ENCODE data around the gene YBX3. TPM values are rescaled to one million over a fixed set of nuclear protein-coding genes. Genes with fewer than 3 reads are reported as not detected.
A peak's percentile ranks its signal among the peaks of the same experiment; 100 is the strongest.

YBX3 gene
- total RNA-seq, 2 experiments from 2014 or later, result 90.7 to 96.2 TPM

DNA sequence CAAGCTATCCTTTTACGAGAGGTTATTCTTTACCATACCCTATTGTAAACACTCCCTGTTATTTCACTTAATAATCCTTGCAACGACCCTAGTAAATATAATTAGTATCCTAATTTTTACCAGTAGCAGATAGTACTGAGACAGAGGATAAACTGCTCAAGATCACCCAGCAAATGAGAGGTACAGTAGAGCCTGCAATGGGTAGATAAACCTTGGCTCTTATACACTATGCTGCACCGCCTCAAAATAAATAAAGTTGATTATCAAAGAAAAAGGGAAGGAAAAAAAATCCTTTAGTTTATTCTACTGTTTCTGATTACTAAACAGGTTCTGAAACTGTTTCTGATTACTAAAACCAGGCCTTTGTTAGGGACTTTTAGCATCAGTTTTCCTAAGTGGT, 22.5 kb downstream of the YBX3 start:
- Mint-ChIP-seq H3K4me3 (no peak overlapping the region), H3K4me1 (ENCODE audit: low read depth) (peaks cover 16% of the 10 kb centered on the region), H3K9me3 (no peaks in the 10 kb centered on the region), H3K27ac (no peak overlapping the region), H3K36me3 (peaks cover 23% of the 10 kb centered on the region), H3K27me3 (no peaks in the 10 kb centered on the region)
- no peak for DNase-seq
- intact Hi-C loops (cut with micrococcal nuclease), result no loop called here
- POLR2A ChIA-PET, result no interaction called here
- CTCF ChIA-PET, result no interaction called here

DNA sequence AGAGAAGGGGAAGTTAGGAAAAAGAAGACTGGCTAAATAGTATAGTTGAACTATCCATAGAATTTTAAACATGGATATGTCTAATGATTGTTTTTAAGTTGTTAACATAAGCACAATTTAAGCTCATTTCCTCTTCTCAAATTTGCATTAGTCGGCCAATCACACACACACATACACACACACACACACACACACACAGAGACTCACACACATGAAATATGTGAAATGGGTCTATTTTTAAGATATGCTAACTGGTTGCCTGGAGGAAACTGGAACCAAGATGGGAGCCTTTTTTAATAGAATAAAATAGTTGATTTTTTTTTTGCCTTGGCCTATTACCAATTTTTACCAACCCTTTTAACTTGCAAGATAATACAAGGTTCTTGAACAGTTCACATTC, 25.3 kb downstream of the YBX3 start:
- Mint-ChIP-seq H3K9me3 (no peaks in the 10 kb centered on the region), H3K4me3 (no peak overlapping the region), H3K27ac (no peak overlapping the region), H3K27me3 (no peaks in the 10 kb centered on the region), H3K4me1 (ENCODE audit: low read depth) (peaks cover 16% of the 10 kb centered on the region), H3K36me3 (peaks cover 21% of the 10 kb centered on the region)
- POLR2A ChIA-PET, result no interaction called here
- intact Hi-C loops (cut with micrococcal nuclease), result no loop called here
- DNase-seq, result no peak
- CTCF ChIA-PET, result no interaction called here

GRCh38 chr12:10697156-10697555, 26.0 kb downstream of the YBX3 start:
- no peaks in the 10 kb centered on the region for H3K27me3 Mint-ChIP-seq
- no peak overlapping the region for H3K27ac Mint-ChIP-seq
- intact Hi-C loops (cut with micrococcal nuclease), result no loop called here
- CTCF ChIA-PET, result no interaction called here
- POLR2A ChIA-PET, result no interaction called here
- no peak overlapping the region for H3K4me3 Mint-ChIP-seq
- DNase-seq, result no peak
- H3K9me3 Mint-ChIP-seq, result no peaks in the 10 kb centered on the region
- peaks cover 21% of the 10 kb centered on the region for H3K36me3 Mint-ChIP-seq
- peaks cover 16% of the 10 kb centered on the region for H3K4me1 Mint-ChIP-seq (ENCODE audit: low read depth)

DNA sequence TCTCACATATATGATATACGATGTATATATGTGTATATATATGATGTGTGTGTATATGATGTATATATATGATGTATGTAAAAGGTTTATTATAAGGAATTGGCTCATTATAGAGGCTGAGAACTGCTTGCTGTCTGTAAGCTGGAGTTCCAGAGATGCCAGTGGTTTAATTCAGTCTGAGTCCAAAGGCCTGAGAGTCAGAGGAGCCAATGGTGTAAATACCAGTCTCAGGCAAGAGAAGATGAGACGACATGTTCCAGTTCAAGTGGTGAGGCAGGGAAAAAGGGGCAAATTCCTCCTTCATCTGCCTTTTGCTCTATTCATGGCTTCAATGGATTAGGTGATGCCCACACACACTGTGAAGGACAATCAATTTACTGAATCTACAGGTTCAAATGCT, 32.2 kb downstream of the YBX3 start:
- ChIA-PET POLR2A (no interaction called here), CTCF (no interaction called here)
- DNase-seq, result no peak
- peaks cover 12% of the 10 kb centered on the region for H3K9me3 Mint-ChIP-seq
- intact Hi-C loops (cut with micrococcal nuclease), result no loop called here
- H3K4me3 Mint-ChIP-seq, result no peak overlapping the region
- no peaks in the 10 kb centered on the region for H3K4me1 Mint-ChIP-seq (ENCODE audit: low read depth)
- no peak overlapping the region for H3K27ac Mint-ChIP-seq
- H3K27me3 Mint-ChIP-seq, result peaks cover 5% of the 10 kb centered on the region
- no peaks in the 10 kb centered on the region for H3K36me3 Mint-ChIP-seq

GRCh38 chr12:10689146-10689545, 34.0 kb downstream of the YBX3 start:
- peaks cover 9% of the 10 kb centered on the region for H3K27me3 Mint-ChIP-seq
- no peaks in the 10 kb centered on the region for H3K4me1 Mint-ChIP-seq (ENCODE audit: low read depth)
- no peaks in the 10 kb centered on the region for H3K36me3 Mint-ChIP-seq
- no peak overlapping the region for H3K27ac Mint-ChIP-seq
- intact Hi-C loops (cut with micrococcal nuclease), result no loop called here
- ChIA-PET POLR2A (no interaction called here), CTCF (no interaction called here)
- no peak overlapping the region for H3K4me3 Mint-ChIP-seq
- no peak for DNase-seq
- H3K9me3 Mint-ChIP-seq, result peaks cover 12% of the 10 kb centered on the region

DNA sequence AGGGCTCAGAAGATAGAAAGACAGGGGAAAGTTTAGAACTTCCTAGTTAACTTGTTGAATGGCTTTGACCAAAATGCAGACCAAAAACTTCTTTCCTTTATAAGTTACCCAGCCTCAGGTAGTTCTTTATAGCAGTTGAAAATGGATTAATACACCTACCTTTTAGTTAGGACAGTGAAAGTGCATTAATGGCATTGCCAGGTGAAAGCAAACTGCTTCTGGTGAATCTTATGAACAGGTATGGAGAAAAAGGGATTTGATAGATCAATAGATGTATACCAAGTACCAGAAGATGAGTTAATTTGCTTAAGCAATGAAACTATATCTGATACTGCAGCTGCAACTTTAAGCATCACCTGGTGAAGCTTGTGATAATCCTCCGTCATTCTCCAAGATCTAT, 35.1 kb downstream of the YBX3 start:
- CTCF ChIA-PET, result no interaction called here
- intact Hi-C loops (cut with micrococcal nuclease), result no loop called here
- Mint-ChIP-seq H3K27me3 (peaks cover 9% of the 10 kb centered on the region), H3K27ac (no peak overlapping the region), H3K36me3 (no peaks in the 10 kb centered on the region), H3K4me1 (ENCODE audit: low read depth) (no peaks in the 10 kb centered on the region), H3K9me3 (peaks cover 12% of the 10 kb centered on the region), H3K4me3 (no peak overlapping the region)
- POLR2A ChIA-PET, result no interaction called here
- no peak for DNase-seq

DNA sequence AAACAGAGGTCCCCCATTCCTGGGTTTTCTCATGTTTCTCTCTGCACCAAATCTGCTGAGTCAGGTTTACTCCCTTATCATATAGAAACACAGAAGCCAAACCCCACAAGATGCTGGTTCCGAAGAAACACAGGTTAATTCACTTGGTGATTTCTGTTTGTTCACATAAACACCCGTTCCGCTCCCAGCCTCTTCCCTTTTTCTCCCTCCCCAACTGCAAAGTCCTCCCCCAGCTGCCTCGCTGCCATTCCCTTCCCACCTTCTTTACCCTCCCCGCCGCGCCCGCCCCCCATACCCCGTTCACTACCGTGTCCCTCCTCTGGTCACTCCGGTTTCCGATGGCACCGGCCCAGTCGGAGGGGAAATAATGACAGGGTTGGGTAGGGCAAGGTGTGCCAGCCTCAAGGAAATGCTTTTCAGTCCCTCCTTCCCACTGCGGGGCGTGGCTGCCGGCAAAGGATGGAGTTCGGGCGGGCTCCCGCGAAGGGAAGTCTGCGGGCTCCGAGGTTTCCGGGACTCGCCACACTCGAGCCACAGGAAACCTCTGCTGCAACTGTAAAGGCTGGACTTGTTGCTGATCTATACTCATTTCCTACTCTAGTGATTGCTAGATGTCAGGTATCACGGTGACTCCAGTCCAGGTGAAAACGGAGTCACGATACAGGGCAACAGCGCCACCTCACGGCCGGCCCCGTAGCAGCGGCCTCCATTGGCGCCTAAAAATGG, 49.3 kb downstream of the YBX3 start, which contains the start of gene STYK1:
Gene STYK1 (minus strand): TSS at position 394 of the 726 bp plus-strand sequence. CDS start 39,434 bp downstream, outside the sequence.
- intact Hi-C loops (cut with micrococcal nuclease), result loop anchor here (1.0 to 10.0 kb wide), 5 partner anchors 49 to 439 kb away; partner anchors contain the start of genes KLRD1, MAGOHB and YBX3
- H3K9me3 Mint-ChIP-seq, result no peaks in the 10 kb centered on the region
- peaks cover 38% of the 10 kb centered on the region for H3K27me3 Mint-ChIP-seq
- no peaks in the 10 kb centered on the region for H3K36me3 Mint-ChIP-seq
- peak within 1 kb of the TSS; percentile 67 for H3K4me3 Mint-ChIP-seq
- ChIA-PET POLR2A (no interaction called here), CTCF (interaction anchor here (0.9 to 1.1 kb wide), 2 partner anchors 8 to 76 kb away, joined by 3 read pairs; no protein-coding TSS in a partner anchor)
- no peak within 1 kb of the TSS for H3K27ac Mint-ChIP-seq
- H3K4me1 Mint-ChIP-seq (ENCODE audit: low read depth), result peaks cover 26% of the 10 kb centered on the region
- peak; percentile 78 for DNase-seq

DNA sequence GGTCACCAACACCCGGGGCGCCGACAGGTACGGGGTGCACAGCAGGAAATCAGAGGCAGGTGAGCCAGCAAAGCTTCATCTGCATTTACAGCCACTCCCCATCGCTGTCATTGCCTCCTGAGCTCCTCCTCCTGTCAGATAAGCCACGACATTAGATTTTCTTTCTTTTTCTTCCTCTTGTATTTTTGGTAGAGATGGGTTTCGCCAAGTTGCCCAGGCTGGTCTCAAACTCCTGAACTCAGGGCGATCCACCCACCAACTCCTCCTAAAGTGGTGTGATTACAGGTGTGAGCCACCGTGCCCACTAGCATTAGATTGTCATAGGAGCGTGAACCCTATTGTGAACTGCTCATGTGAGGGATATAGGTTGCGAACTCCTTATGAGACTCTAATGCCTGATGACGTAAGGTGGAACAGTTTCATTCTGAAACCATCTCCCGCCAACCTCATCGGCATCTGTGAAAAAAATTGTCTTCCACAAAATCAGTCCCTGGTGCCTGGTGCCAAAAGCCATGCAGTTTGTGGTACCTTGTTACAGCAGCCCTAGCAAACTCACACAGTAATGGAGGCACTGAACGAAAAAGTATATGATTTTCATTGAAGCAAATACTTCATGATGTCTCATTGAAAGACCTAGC, 50.8 kb downstream of the YBX3 start:
- ChIA-PET CTCF (interaction anchor here (0.9 to 1.1 kb wide), 2 partner anchors 10 to 78 kb away, joined by 3 read pairs; no protein-coding TSS in a partner anchor), POLR2A (interaction anchor here (1.1 kb wide), 1 partner anchor 9 kb away, joined by 3 read pairs; no protein-coding TSS in a partner anchor)
- peak; percentile 13 for DNase-seq
- Mint-ChIP-seq H3K36me3 (no peaks in the 10 kb centered on the region), H3K4me3 (no peak overlapping the region), H3K27me3 (peaks cover 34% of the 10 kb centered on the region), H3K27ac (no peak overlapping the region), H3K9me3 (no peaks in the 10 kb centered on the region), H3K4me1 (ENCODE audit: low read depth) (peaks cover 30% of the 10 kb centered on the region)
- intact Hi-C loops (cut with micrococcal nuclease), result loop anchor here (10.0 kb wide), 1 partner anchor 368 kb away; the partner anchor contains the start of gene KLRD1

- no peak for DNase-seq
- Mint-ChIP-seq H3K4me1 (ENCODE audit: low read depth) (peaks cover 24% of the 10 kb centered on the region), H3K27me3 (peaks cover 17% of the 10 kb centered on the region), H3K27ac (no peak overlapping the region), H3K36me3 (no peaks in the 10 kb centered on the region), H3K4me3 (no peak overlapping the region), H3K9me3 (no peaks in the 10 kb centered on the region)
- ChIA-PET CTCF (interaction anchor here (1.1 to 1.8 kb wide), 2 partner anchors 61 to 80 kb away, joined by 3 to 6 read pairs; no protein-coding TSS in a partner anchor), POLR2A (no interaction called here)
- intact Hi-C loops (cut with micrococcal nuclease), result no loop called here
Observed at GRCh38 chr12:10669533-10669932, 53.6 kb downstream of the YBX3 start.

DNA sequence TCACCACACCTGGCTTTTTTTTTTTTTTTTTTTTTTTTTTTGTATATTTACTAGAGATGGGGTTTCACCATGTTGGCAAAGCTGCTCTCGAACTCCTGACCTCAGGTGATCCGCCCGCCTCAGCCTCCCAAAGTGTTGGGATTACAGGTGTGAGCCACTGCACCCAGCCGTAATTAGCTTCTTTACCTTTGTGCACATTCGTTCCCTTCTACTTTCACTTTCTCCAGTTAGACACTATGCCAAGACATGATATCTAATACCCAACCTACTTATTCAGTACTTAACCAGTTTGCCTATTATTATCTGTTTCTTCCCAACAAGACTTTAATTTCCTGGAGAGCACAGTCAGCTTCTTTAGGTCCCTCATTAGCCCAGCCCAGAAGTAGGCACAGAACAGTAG, 54.6 kb downstream of the YBX3 start:
- Mint-ChIP-seq H3K27me3 (peaks cover 15% of the 10 kb centered on the region), H3K4me1 (ENCODE audit: low read depth) (peaks cover 18% of the 10 kb centered on the region), H3K27ac (no peak overlapping the region)

DNA sequence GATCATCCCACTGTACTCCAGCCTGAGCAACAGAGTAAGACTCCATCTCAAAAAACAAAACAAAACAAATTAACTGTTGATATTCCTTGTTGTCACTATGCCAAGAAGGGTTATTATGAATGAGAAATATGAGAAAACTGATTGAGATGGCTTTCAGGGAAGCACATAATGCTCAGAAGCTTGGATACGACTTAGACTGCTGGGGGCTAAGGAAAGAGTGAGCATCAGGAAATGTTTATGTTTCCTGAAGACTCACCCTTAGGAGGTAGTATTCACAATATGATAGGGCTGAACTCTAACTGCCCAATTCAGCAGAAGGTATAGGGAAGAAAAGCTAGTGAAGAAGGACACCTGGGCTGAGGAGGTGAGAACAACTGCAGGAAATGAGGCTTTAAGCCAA, 55.5 kb downstream of the YBX3 start:
- H3K4me1 Mint-ChIP-seq (ENCODE audit: low read depth), result peaks cover 9% of the 10 kb centered on the region
- POLR2A ChIA-PET, result no interaction called here
- H3K27ac Mint-ChIP-seq, result no peak overlapping the region
- H3K27me3 Mint-ChIP-seq, result peaks cover 15% of the 10 kb centered on the region
- no peak overlapping the region for H3K4me3 Mint-ChIP-seq
- no peaks in the 10 kb centered on the region for H3K36me3 Mint-ChIP-seq
- CTCF ChIA-PET, result interaction anchor here (1.8 kb wide), 1 partner anchor 82 kb away, joined by 6 read pairs; no protein-coding TSS in a partner anchor
- intact Hi-C loops (cut with micrococcal nuclease), result no loop called here
- no peak for DNase-seq
- no peaks in the 10 kb centered on the region for H3K9me3 Mint-ChIP-seq

More for the DNA sequence above, 54.6 kb downstream of the YBX3 start:
- DNase-seq, result no peak
- POLR2A ChIA-PET, result no interaction called here
- Mint-ChIP-seq H3K4me3 (peak overlapping the region; percentile 19), H3K9me3 (no peaks in the 10 kb centered on the region), H3K36me3 (no peaks in the 10 kb centered on the region)
- intact Hi-C loops (cut with micrococcal nuclease), result no loop called here
- CTCF ChIA-PET, result interaction anchor here (1.8 kb wide), 1 partner anchor 81 kb away, joined by 6 read pairs; no protein-coding TSS in a partner anchor

GRCh38 chr12:10664499-10664898, 58.6 kb downstream of the YBX3 start:
- Mint-ChIP-seq H3K27me3 (peaks cover 16% of the 10 kb centered on the region), H3K9me3 (no peaks in the 10 kb centered on the region), H3K4me1 (ENCODE audit: low read depth) (peaks cover 6% of the 10 kb centered on the region), H3K27ac (no peak overlapping the region), H3K4me3 (no peak overlapping the region), H3K36me3 (no peaks in the 10 kb centered on the region)
- ChIA-PET CTCF (no interaction called here), POLR2A (no interaction called here)
- intact Hi-C loops (cut with micrococcal nuclease), result no loop called here
- no peak for DNase-seq

All from activated CD4-positive, alpha-beta memory T cell treated with anti-CD3 and anti-CD28 coated beads for 36 hours (primary cell).